HCT116 (cell line): ENCODE results near the gene TDRD12. TPM values are rescaled to one million over a fixed set of nuclear protein-coding genes. Genes with fewer than 3 reads are reported as not detected.

Source experiments
- ATAC-seq: fragments of 200-7000 bp; cut with Tn5 transposase; 2 replicates; pipeline ENCODE4 v1.9.1; 2020; ENCODE audit warnings: mild to moderate bottlenecking, moderate library complexity
- BruUV-seq: library from RNA; stranded (reverse); fragments of 400-500 nt; replicated peaks from 2 replicates; lab custom pipeline; 2021; lab: Mats Ljungman, UMichigan
- CTCF ChIA-PET: fragments of 300-600 bp; sonication (Branson Sonifier 250); formaldehyde crosslinking; loops from one replicate; lab custom pipeline; 2021; ENCODE audit warnings: antibody characterized with exemption; lab: Charles Lee
- POLR2A ChIA-PET: fragments of 300-600, 350-600 bp; sonication (Branson Sonifier 250); formaldehyde crosslinking; loops from one replicate; lab custom pipeline; 2021; ENCODE audit warnings: antibody characterized with exemption; lab: Charles Lee
- RAD21 ChIA-PET, 2 experiments: fragments of 300-600 bp; sonication (Branson Sonifier 250); formaldehyde crosslinking; loops; one replicate each; lab custom pipeline; 2023; ENCODE audit warnings: low total read pairs in 2 of 2; ENCODE audit not compliant: uncharacterized antibody in 2 of 2, unreplicated experiment in 2 of 2, low non-redundant PET in 1 of 2; lab: Charles Lee
- DNase-seq: peaks from one replicate; pipeline ENCODE4 v3.0.0-alpha.2; 2010; ENCODE audit warnings: low read depth, low spot score
- H2AFZ ChIP-seq: fragments of 200-600 bp; shearing (Covaris generic), sonication (generic); 2 replicates; pipeline ENCODE4 v1.6.1; 2017; ENCODE audit warnings: low read depth, mixed run types, mixed read lengths, antibody characterized with exemption, low read length; ENCODE audit not compliant: poor library complexity, severe bottlenecking
- H3K27ac ChIP-seq: 2 replicates; pipeline ENCODE4 v1.5.1; 2012; ENCODE audit warnings: low read depth, low read length
- H3K27me3 ChIP-seq: fragments of 200-600 bp; sonication (generic); 2 replicates; pipeline ENCODE4 v1.6.1; 2016; ENCODE audit warnings: mixed run types, low read length, mixed read lengths; ENCODE audit not compliant: insufficient read depth
- H3K36me3 ChIP-seq, 2 experiments: fragments of 200-500 bp in 1 of 2; fragments of 200-600 bp in 1 of 2; sonication (Bioruptor generic) in 1 of 2; sonication (generic) in 1 of 2; 2 replicates each; pipeline versions ENCODE4 v1.5.1 to v1.6.1; 2014 to 2016; ENCODE audit warnings: low read length in 2 of 2, inconsistent platforms in 1 of 2, mixed read lengths in 1 of 2, mixed run types in 1 of 2; ENCODE audit not compliant: insufficient read depth in 2 of 2, control insufficient read depth in 1 of 2
- H3K4me1 ChIP-seq, 2 experiments: fragments of 200-600 bp in 1 of 2; sonication (generic) in 1 of 2; 2 replicates each; pipeline versions ENCODE4 v1.5.1 to v1.6.1; 2012 to 2017; ENCODE audit warnings: low read length in 2 of 2, inconsistent platforms in 1 of 2, mild to moderate bottlenecking in 1 of 2, mixed read lengths in 1 of 2, mixed run types in 1 of 2, moderate library complexity in 1 of 2; ENCODE audit not compliant: insufficient read depth in 2 of 2, control insufficient read depth in 1 of 2
- H3K4me2 ChIP-seq: fragments of 200-600 bp; sonication (generic); 2 replicates; pipeline ENCODE4 v1.6.1; 2017; ENCODE audit warnings: mixed run types, low read length, mixed read lengths
- H3K4me3 ChIP-seq, 2 experiments: fragments of 200-600 bp in 1 of 2; sonication (generic) in 1 of 2; replicated peaks in 1 of 2; 2 replicates each; pipeline ENCODE4 v1.5.1; 2011 to 2016; ENCODE audit warnings: low read length in 2 of 2, control low read depth in 1 of 2, low read depth in 1 of 2, mild to moderate bottlenecking in 1 of 2, mixed read lengths in 1 of 2, mixed run types in 1 of 2
- H3K79me2 ChIP-seq: fragments of 200-600 bp; sonication (generic); 2 replicates; pipeline ENCODE4 v1.6.1; 2017; ENCODE audit warnings: mild to moderate bottlenecking, mixed run types, low read length, moderate library complexity, mixed read lengths; ENCODE audit not compliant: insufficient read depth
- H3K9ac ChIP-seq: fragments of 200-600 bp; sonication (generic); 2 replicates; pipeline ENCODE4 v1.6.1; 2016; ENCODE audit warnings: low read length, mixed read lengths
- H3K9me2 ChIP-seq: fragments of 200-600 bp; sonication (generic), shearing (Covaris generic); 2 replicates; pipeline ENCODE4 v1.6.1; 2017; ENCODE audit warnings: mixed run types, mild to moderate bottlenecking, moderate library complexity; ENCODE audit not compliant: insufficient read depth
- H3K9me3 ChIP-seq, 2 experiments: fragments of 200-500 bp in 1 of 2; fragments of 200-600 bp in 1 of 2; sonication (Bioruptor generic) in 1 of 2; sonication (generic) in 1 of 2; 2 replicates each; pipeline ENCODE4 v1.6.1; 2014 to 2017; ENCODE audit warnings: low read length in 2 of 2, mixed read lengths in 2 of 2, inconsistent platforms in 1 of 2, low read depth in 1 of 2, mild to moderate bottlenecking in 1 of 2, mixed run types in 1 of 2, moderate library complexity in 1 of 2; ENCODE audit not compliant: control insufficient read depth in 1 of 2, insufficient read depth in 1 of 2
- H4K20me1 ChIP-seq: fragments of 200-600 bp; sonication (generic), shearing (Covaris generic); 2 replicates; pipeline ENCODE4 v1.6.1; 2017; ENCODE audit warnings: mixed run types, mild to moderate bottlenecking, moderate library complexity; ENCODE audit not compliant: insufficient read depth
- ATF3 ChIP-seq: IDR thresholded peaks from 2 replicates; pipeline ENCODE4 v1.6.1; 2012
- CBX3 ChIP-seq: IDR thresholded peaks from 2 replicates; pipeline ENCODE4 v1.6.1; 2012; ENCODE audit warnings: low read depth
- CEBPB ChIP-seq: IDR thresholded peaks from 2 replicates; pipeline ENCODE4 v1.6.1; 2012; ENCODE audit warnings: low read depth
- EGR1 ChIP-seq: IDR thresholded peaks from 2 replicates; pipeline ENCODE4 v1.6.1; 2012; ENCODE audit warnings: low read depth
- ELF1 ChIP-seq: IDR thresholded peaks from 2 replicates; pipeline ENCODE4 v1.6.1; 2012; ENCODE audit warnings: low read depth, borderline replicate concordance
- EZH2 ChIP-seq: fragments of 200-600 bp; sonication (generic); IDR thresholded peaks from 2 replicates; pipeline ENCODE4 v1.6.1; 2017; ENCODE audit warnings: antibody characterized with exemption, mixed run types
- EZH2phosphoT487 ChIP-seq: fragments of 200-600 bp; IDR thresholded peaks from 2 replicates; pipeline ENCODE4 v1.6.1; 2018; ENCODE audit warnings: antibody characterized with exemption, borderline replicate concordance
- FOSL1 ChIP-seq: IDR thresholded peaks from 2 replicates; pipeline ENCODE4 v1.6.1; 2012; ENCODE audit warnings: low read depth
- JUND ChIP-seq: IDR thresholded peaks from 2 replicates; pipeline ENCODE4 v1.6.1; 2012
- POLR2A ChIP-seq: IDR thresholded peaks from 2 replicates; pipeline ENCODE4 v1.7.0; 2011; ENCODE audit warnings: borderline replicate concordance; ENCODE audit not compliant: insufficient read depth, insufficient read length; ENCODE audit errors: extremely low read depth
- POLR2AphosphoS5 ChIP-seq: IDR thresholded peaks from 2 replicates; pipeline ENCODE4 v1.6.1; 2011; ENCODE audit warnings: mild to moderate bottlenecking, low read depth, low read length, moderate library complexity
- RAD21 ChIP-seq: IDR thresholded peaks from 2 replicates; pipeline ENCODE4 v1.6.1; 2012; ENCODE audit warnings: low read depth, mild to moderate bottlenecking
- SIN3A ChIP-seq: IDR thresholded peaks from 2 replicates; pipeline ENCODE4 v1.6.1; 2012; ENCODE audit warnings: low read depth
- SRF ChIP-seq: IDR thresholded peaks from 2 replicates; pipeline ENCODE4 v1.6.1; 2012; ENCODE audit warnings: low read depth
- TCF7L2 ChIP-seq: IDR thresholded peaks from 2 replicates; pipeline ENCODE4 v1.7.0; 2011; ENCODE audit warnings: borderline replicate concordance, inconsistent platforms; ENCODE audit not compliant: insufficient read depth, insufficient read length; ENCODE audit errors: extremely low read depth
- YY1 ChIP-seq: IDR thresholded peaks from 2 replicates; pipeline ENCODE4 v1.6.1; 2011; ENCODE audit warnings: low read length, low read depth, moderate library complexity, mild to moderate bottlenecking; ENCODE audit not compliant: insufficient replicate concordance; ENCODE audit errors: extremely low read depth
- ZFX ChIP-seq: fragments of 450-650 bp; IDR thresholded peaks from 2 replicates; pipeline ENCODE4 v1.6.1; 2017
- ZNF274 ChIP-seq: fragments of 200-500 bp; sonication (Bioruptor generic); IDR thresholded peaks from 2 replicates; pipeline ENCODE4 v1.6.1; 2014; ENCODE audit warnings: mild to moderate bottlenecking, low read depth, low read length, inconsistent platforms
- intact Hi-C: fragments of 100-400 bp; cut with micrococcal nuclease; formaldehyde crosslinking; loops from 2 replicates; pipeline ENCODE4 v1.10.0; 2022
- total RNA-seq: library from RNA; stranded (reverse); gene quantifications from one replicate; pipeline ENCODE4 v1.2.1, GENCODE V29; 2021; ENCODE audit not compliant: unreplicated experiment
- TF ChIP-seq, protein P1 (sequence below), 3 experiments: fragments of 200-600 bp in 1 of 3; sonication (generic) in 1 of 3; IDR thresholded peaks in 2 of 3; conservative IDR thresholded peaks in 1 of 3; 2 replicates each; pipeline ENCODE4 v1.5.1; 2012 to 2017; ENCODE audit warnings: low read depth in 2 of 3, low read length in 2 of 3, antibody characterized with exemption in 1 of 3, borderline replicate concordance in 1 of 3, control low read depth in 1 of 3, mild to moderate bottlenecking in 1 of 3, mixed read lengths in 1 of 3, mixed run types in 1 of 3, moderate library complexity in 1 of 3; ENCODE audit not compliant: insufficient read depth in 1 of 3

The TDRD12 gene
- total RNA-seq, 1 experiment from 2014 or later: 0.30 TPM

DNA sequence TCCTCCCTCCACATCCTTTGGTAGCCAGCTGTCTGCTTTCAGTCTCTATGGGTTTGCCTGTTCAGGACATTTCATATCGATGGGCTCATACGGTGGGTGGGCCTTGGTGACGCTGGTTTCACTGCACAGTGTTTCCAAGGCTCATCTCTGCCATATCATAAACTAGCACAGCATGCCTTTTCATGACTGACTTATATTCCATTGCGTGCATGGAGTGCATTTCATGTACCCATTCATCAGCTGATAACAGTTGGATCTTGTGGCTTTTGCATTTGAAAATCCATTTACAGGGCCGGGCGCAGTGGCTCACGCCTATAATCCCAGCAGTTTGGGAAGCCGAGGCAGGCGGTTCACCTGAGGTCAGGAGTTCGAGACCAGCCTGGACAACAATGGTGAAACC lies 69.9 kb downstream of the TDRD12 start:
- BruUV-seq: no TSS peak
- CTCF ChIA-PET: no interaction called here
- Histone ChIP-seq H3K27ac (no peak overlapping the region), H3K4me3 (no peak overlapping the region), H3K4me2 (no peak overlapping the region), H3K9me2 (no peaks in the 10 kb centered on the region), H3K4me1 (no peaks in the 10 kb centered on the region; a peak in 1 of 4 replicates), H3K9me3 (no peaks in the 10 kb centered on the region), H3K27me3 (no peaks in the 10 kb centered on the region), H3K36me3 (no peaks in the 10 kb centered on the region), H3K79me2 (no peaks in the 10 kb centered on the region), H3K9ac (no peak overlapping the region)
- ATAC-seq: no peak
- intact Hi-C loops: no loop called here
- RAD21 ChIA-PET: no interaction called here
- no peak for TF ChIP-seq CBX3
- no peak for TF ChIP-seq ATF3
- no peak for TF ChIP-seq ELF1
- no peak for TF ChIP-seq RAD21
- no peak for TF ChIP-seq EZH2phosphoT487
- TF ChIP-seq EGR1: no peak
- TF ChIP-seq SRF: no peak
- TF ChIP-seq CEBPB: no peak
- TF ChIP-seq EZH2: no peak
- TF ChIP-seq, all 23 proteins: peak for 0
- Histone ChIP-seq H4K20me1 (no peaks in the 10 kb centered on the region), H2AFZ (no peak overlapping the region)
- DNase-seq: no peak
- POLR2A ChIA-PET: no interaction called here

DNA sequence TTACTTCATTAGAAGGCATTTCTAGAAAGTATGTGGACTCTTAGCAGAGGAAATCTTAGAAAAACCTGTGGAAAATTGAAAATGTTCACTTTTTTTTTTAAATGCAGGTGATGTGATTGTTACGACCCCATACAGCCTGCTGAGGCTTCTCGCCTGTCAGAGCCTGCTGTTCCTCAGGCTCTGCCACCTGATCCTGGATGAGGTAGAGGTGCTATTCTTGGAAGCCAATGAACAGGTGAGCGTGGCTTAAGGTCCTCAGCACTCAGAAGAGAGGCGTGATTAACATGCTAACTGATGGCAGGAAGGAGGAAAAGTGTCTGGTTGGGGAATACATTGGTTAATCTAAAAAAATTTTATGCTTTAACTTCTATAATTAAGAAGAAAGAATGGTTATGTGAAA lies 78.6 kb downstream of the TDRD12 start:
- intact Hi-C loops: no loop called here
- no peak overlapping the region for H3K9ac ChIP-seq
- no peak overlapping the region for H2AFZ ChIP-seq
- no peaks in the 10 kb centered on the region for H3K4me1 ChIP-seq
- no peaks in the 10 kb centered on the region for H3K9me2 ChIP-seq
- RAD21 ChIA-PET: no interaction called here
- TF ChIP-seq TCF7L2 (no peak), JUND (no peak), ZFX (no peak), RAD21 (no peak), POLR2A (no peak), CBX3 (no peak), POLR2AphosphoS5 (no peak), YY1 (no peak), SRF (no peak), ELF1 (no peak), FOSL1 (no peak), EGR1 (no peak), ATF3 (no peak), EZH2phosphoT487 (no peak), SIN3A (no peak), ZNF274 (no peak)
- TF ChIP-seq, protein P1, sequence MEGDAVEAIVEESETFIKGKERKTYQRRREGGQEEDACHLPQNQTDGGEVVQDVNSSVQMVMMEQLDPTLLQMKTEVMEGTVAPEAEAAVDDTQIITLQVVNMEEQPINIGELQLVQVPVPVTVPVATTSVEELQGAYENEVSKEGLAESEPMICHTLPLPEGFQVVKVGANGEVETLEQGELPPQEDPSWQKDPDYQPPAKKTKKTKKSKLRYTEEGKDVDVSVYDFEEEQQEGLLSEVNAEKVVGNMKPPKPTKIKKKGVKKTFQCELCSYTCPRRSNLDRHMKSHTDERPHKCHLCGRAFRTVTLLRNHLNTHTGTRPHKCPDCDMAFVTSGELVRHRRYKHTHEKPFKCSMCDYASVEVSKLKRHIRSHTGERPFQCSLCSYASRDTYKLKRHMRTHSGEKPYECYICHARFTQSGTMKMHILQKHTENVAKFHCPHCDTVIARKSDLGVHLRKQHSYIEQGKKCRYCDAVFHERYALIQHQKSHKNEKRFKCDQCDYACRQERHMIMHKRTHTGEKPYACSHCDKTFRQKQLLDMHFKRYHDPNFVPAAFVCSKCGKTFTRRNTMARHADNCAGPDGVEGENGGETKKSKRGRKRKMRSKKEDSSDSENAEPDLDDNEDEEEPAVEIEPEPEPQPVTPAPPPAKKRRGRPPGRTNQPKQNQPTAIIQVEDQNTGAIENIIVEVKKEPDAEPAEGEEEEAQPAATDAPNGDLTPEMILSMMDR (IDR thresholded peaks at IDR 0.05 in 2 of 3, conservative IDR thresholded peaks at IDR 0.05 in 1 of 3; ENCODE audit: borderline replicate concordance in 1 of 3, insufficient read depth in 1 of 3, low read depth in 2 of 3, low read length in 2 of 3): no peak
- TF ChIP-seq, all 23 proteins: peak for 0
- BruUV-seq: no TSS peak
- H3K36me3 ChIP-seq: no peaks in the 10 kb centered on the region
- no peaks in the 10 kb centered on the region for H3K79me2 ChIP-seq
- no peak overlapping the region for H3K27ac ChIP-seq
- H3K4me3 ChIP-seq: no peak overlapping the region
- no peaks in the 10 kb centered on the region for H3K27me3 ChIP-seq
- DNase-seq: no peak
- ATAC-seq: no peak
- H3K4me2 ChIP-seq: no peak overlapping the region
- no peaks in the 10 kb centered on the region for H4K20me1 ChIP-seq
- H3K9me3 ChIP-seq: no peaks in the 10 kb centered on the region
- ChIA-PET POLR2A (no interaction called here), CTCF (no interaction called here)
